IPS DF 6.9 (cell line): Measurements from ENCODE around the gene MAN1A2.

Experiments used
- DNase-seq: peaks from one replicate; pipeline ENCODE4 v3.0.0-alpha.2; 2013; ENCODE audit warnings: low read depth, low spot score
- H3K27ac ChIP-seq: one replicate; pipeline ENCODE4 v1.5.1; 2013; ENCODE audit warnings: low read length, control low read depth
- H3K27me3 ChIP-seq: 2 replicates; pipeline ENCODE4 v1.6.1; 2013; ENCODE audit warnings: mild to moderate bottlenecking, low read length; ENCODE audit not compliant: control insufficient read depth, insufficient read depth
- H3K36me3 ChIP-seq: 2 replicates; pipeline ENCODE4 v1.6.1; 2013; ENCODE audit warnings: low read length; ENCODE audit not compliant: control insufficient read depth, insufficient read depth
- H3K4me1 ChIP-seq: 2 replicates; pipeline ENCODE4 v1.6.1; 2013; ENCODE audit warnings: low read length; ENCODE audit not compliant: control insufficient read depth, insufficient read depth
- H3K4me3 ChIP-seq: 2 replicates; pipeline ENCODE4 v1.5.1; 2013; ENCODE audit warnings: mild to moderate bottlenecking, low read length
- H3K9me3 ChIP-seq: 2 replicates; pipeline ENCODE4 v1.6.1; 2013; ENCODE audit warnings: low read length, inconsistent platforms; ENCODE audit not compliant: control insufficient read depth, insufficient read depth
- WGBS: extraction: QIAGEN DNeasy Blood & Tissue Kit; methylation state at CpG from one replicate; pipeline ENCODE4 v1.1.7; 2013; ENCODE audit warnings: mixed read lengths, missing lambda C conversion rate; ENCODE audit not compliant: insufficient read length, insufficient coverage; 5-methylcytosine and 5-hydroxymethylcytosine counted together

Gene MAN1A2

GRCh38 chr1:117398957-117399356 lies 31.7 kb downstream of the MAN1A2 start:
- WGBS = 100% methylated on average over 1 of the region's 6 CpGs
- Histone ChIP-seq H3K4me3 (no peak overlapping the region), H3K27ac (no peak overlapping the region), H3K9me3 (no peaks in the 10 kb centered on the region), H3K36me3 (no peaks in the 10 kb centered on the region; the same call in 1 of the 2 replicates), H3K4me1 (no peaks in the 10 kb centered on the region), H3K27me3 (no peaks in the 10 kb centered on the region)
- DNase-seq = no peak

DNA sequence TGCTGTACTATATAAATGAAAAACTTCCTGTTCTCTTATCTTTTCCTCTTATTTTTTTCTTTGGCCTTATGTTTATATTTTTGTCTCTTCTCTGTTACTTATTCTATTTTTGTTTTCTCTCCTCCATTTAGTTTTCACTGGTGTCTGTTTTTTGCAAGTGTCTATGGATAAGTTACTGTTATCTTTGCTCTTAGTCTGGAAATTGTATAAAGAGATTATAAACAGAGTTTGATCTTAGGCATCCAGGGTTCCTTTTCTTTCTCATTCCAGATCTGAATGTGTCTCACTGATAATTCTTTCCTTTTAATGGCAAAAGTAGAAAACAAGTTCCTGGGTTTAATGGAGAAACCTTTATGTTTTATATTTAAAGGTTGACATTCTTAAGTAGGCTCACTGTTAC lies 34.5 kb downstream of the MAN1A2 start:
- Histone ChIP-seq H3K27me3 (no peaks in the 10 kb centered on the region), H3K9me3 (no peaks in the 10 kb centered on the region), H3K4me1 (no peaks in the 10 kb centered on the region), H3K36me3 (no peaks in the 10 kb centered on the region; the same call in 1 of the 2 replicates), H3K4me3 (no peak overlapping the region), H3K27ac (no peak overlapping the region)
- DNase-seq = no peak

GRCh38 chr1:117403597-117403996 lies 36.3 kb downstream of the MAN1A2 start:
- no peaks in the 10 kb centered on the region for H3K9me3 ChIP-seq
- whole genome bisulfite sequencing = no CpG with 5 or more reads among the region's 3 CpGs
- DNase-seq = no peak

GRCh38 chr1:117405042-117405441 lies 37.8 kb downstream of the MAN1A2 start:
- Histone ChIP-seq H3K36me3 (no peaks in the 10 kb centered on the region; the same call in 1 of the 2 replicates), H3K4me3 (no peak overlapping the region), H3K4me1 (no peaks in the 10 kb centered on the region), H3K27ac (no peak overlapping the region), H3K27me3 (no peaks in the 10 kb centered on the region), H3K9me3 (no peaks in the 10 kb centered on the region)
- DNase-seq = no peak

More at GRCh38 chr1:117403597-117403996, 36.3 kb downstream of the MAN1A2 start:
- H3K27me3 ChIP-seq = no peaks in the 10 kb centered on the region
- no peak overlapping the region for H3K27ac ChIP-seq
- no peak overlapping the region for H3K4me3 ChIP-seq
- no peaks in the 10 kb centered on the region; the same call in 1 of the 2 replicates for H3K36me3 ChIP-seq
- no peaks in the 10 kb centered on the region for H3K4me1 ChIP-seq

GRCh38 chr1:117412472-117412871 lies 45.2 kb downstream of the MAN1A2 start:
- H3K4me1 ChIP-seq = no peaks in the 10 kb centered on the region
- H3K4me3 ChIP-seq = no peak overlapping the region
- no peaks in the 10 kb centered on the region for H3K9me3 ChIP-seq
- no peaks in the 10 kb centered on the region for H3K36me3 ChIP-seq
- DNase-seq = no peak
- H3K27ac ChIP-seq = no peak overlapping the region
- no peaks in the 10 kb centered on the region for H3K27me3 ChIP-seq

DNA sequence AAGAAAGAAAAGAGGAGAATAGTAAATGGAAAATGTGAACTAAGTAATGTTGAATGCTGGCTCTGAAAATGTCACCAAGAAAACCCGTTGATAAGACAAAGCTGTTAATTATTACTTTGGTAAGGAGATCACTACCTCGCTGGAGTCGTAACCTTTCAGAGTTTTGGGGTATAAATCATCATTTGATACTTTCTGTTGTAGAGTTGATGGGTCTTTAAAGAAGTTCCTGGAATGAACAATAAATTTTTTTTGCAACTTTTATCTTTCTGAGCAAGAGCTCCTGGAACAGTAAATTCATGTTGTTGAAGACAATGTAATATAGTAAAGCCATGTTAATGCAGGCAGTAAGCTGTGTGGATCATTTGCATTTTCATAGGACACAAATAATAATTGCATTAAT lies 46.2 kb downstream of the MAN1A2 start:
- Histone ChIP-seq H3K27me3 (no peaks in the 10 kb centered on the region), H3K36me3 (no peaks in the 10 kb centered on the region), H3K4me1 (no peaks in the 10 kb centered on the region), H3K4me3 (no peak overlapping the region), H3K27ac (no peak overlapping the region), H3K9me3 (no peaks in the 10 kb centered on the region)
- DNase-seq = no peak
- no CpG with 5 or more reads among the region's 3 CpGs for WGBS

DNA sequence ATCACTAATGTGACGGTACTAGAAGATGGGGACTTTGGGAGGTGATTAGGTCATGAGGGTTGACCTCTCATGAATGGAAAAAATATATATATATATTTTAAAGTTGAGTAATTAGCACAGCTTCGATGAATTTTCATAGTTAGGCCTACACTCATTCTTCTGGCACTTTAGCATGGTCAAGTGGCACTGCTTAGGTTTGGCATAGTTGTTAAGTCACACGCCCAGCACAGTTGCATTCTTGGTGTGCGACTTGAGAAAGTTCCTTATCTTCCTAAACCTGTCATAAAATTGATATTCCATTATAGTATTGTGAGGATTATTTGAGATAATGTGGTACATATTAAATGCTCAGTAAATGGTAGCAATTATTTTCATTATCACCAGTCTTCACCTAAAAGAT lies 47.7 kb downstream of the MAN1A2 start:
- Histone ChIP-seq H3K27ac (no peak overlapping the region), H3K27me3 (no peaks in the 10 kb centered on the region), H3K4me1 (no peaks in the 10 kb centered on the region), H3K36me3 (no peaks in the 10 kb centered on the region), H3K4me3 (no peak overlapping the region), H3K9me3 (no peaks in the 10 kb centered on the region)
- DNase-seq = no peak
- no CpG with 5 or more reads among the region's 4 CpGs for WGBS

- no peaks in the 10 kb centered on the region for H3K9me3 ChIP-seq
- WGBS = no CpG with 5 or more reads among the region's 1 CpG
- H3K27me3 ChIP-seq = no peaks in the 10 kb centered on the region
- no peak for DNase-seq
- no peak overlapping the region for H3K27ac ChIP-seq
- no peaks in the 10 kb centered on the region for H3K36me3 ChIP-seq
- H3K4me3 ChIP-seq = no peak overlapping the region
- H3K4me1 ChIP-seq = no peaks in the 10 kb centered on the region
These were observed 48.8 kb downstream of the MAN1A2 start for GRCh38 chr1:117416004-117416403.

DNA sequence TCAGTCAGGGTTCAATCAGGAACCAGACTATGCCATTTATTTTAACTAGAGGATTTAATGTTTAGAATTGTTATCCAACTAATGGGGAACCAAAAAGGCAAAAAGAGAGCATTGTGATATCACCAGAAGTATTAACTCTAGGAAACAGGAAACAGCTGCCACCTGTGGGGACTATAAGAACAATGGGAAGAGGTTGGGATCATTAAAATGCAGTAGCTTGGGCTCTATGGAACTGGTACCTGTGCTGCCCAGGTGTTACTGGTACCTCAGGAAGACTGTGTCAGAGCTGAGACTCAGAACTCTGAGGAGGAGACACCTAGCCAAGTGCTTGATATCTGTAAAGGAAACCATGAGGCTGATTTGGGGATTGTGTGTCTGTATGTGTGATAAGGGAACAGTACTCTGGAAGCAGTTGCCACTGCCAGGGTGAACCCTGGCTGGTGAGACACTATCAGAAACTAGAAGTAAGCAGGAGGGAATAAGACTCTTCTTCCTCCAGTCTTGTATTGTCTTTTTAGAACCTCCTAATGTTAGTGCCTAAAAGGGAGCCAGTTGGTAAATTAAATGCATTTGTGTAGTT lies 49.4 kb downstream of the MAN1A2 start:
- peak; percentile 13 for DNase-seq
- no peaks in the 10 kb centered on the region for H3K4me1 ChIP-seq

GRCh38 chr1:117425050-117425734 lies 57.9 kb downstream of the MAN1A2 start:
- H3K4me3 ChIP-seq = no peak overlapping the region
- DNase-seq = no peak
- H3K27me3 ChIP-seq = no peaks in the 10 kb centered on the region
- no peaks in the 10 kb centered on the region for H3K4me1 ChIP-seq
- WGBS = no CpG with 5 or more reads among the region's 2 CpGs
- no peaks in the 10 kb centered on the region for H3K36me3 ChIP-seq
- no peaks in the 10 kb centered on the region for H3K9me3 ChIP-seq
- no peak overlapping the region for H3K27ac ChIP-seq

More for the DNA sequence above, 49.4 kb downstream of the MAN1A2 start:
- no peaks in the 10 kb centered on the region for H3K27me3 ChIP-seq
- H3K27ac ChIP-seq = no peak overlapping the region
- H3K4me3 ChIP-seq = no peak overlapping the region
- no peaks in the 10 kb centered on the region for H3K9me3 ChIP-seq
- H3K36me3 ChIP-seq = no peaks in the 10 kb centered on the region

DNA sequence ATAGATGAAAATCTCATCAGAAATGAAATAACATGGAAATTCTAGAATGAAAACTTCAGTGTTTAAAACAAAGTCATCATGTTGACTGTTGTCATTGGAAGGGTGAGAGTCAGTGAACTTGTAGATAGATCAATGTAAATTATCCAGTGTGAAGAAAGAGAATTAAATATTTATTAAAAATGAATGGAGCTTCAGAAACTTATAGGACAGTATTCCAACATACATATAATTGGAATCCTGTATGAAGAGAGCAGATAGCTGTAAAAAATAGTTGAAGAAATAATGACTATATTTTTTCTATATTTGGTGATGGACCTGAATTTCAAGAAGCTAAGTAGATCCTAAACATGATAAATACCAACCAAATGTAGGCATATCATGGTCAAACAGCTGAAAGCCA lies 60.0 kb downstream of the MAN1A2 start:
- no peak overlapping the region for H3K27ac ChIP-seq
- H3K36me3 ChIP-seq = no peaks in the 10 kb centered on the region
- no peaks in the 10 kb centered on the region for H3K27me3 ChIP-seq
- H3K9me3 ChIP-seq = no peaks in the 10 kb centered on the region
- H3K4me3 ChIP-seq = no peak overlapping the region
- no peaks in the 10 kb centered on the region for H3K4me1 ChIP-seq
- DNase-seq = no peak
